SKM-1 treated with dmso at 0.1 percent for 144 hours (cell line): Measurements from ENCODE around the gene CTNNA2.
"Not testable (repeated sequence)": the region's sequence is repeated elsewhere in the genome, so short reads cannot be mapped to it uniquely, and the experiment has no call there.

Experiments
- DNase-seq: peaks from one replicate; lab custom pipeline; 2025; ENCODE audit not compliant: unreplicated experiment; lab: John Stamatoyannopoulos, UW

CTNNA2 gene

DNA sequence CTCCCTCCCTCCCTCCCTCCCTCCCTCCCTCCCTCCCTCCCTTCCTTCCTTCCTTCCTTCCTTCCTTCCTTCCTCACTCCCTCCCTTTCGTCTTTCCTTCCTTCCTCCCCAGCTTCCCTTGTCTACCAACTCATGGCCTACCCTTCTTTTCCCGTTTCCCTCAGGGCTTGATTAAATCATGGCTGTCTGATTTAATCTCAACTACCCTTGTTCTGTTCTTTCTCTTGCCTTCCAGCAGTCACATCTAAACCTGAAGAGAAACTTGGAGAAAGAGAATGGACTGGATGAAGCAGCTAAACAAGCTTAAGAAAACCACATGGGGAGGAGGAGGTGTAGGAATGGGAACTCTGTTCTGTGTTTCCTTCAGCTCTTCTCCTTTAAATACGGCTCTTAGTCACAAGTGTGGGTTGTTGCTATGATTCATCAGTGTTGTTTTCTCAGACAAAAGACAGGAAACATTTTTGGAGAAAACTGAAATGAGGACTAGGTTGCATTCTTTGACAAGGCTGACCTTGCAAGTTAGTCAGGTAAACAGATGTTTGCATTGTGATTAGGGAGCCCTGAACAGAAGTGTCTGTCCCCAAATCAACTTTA, 613.8 kb downstream of the CTNNA2 start:
- no peak for DNase-seq

- DNase-seq, result no peak
Observed at GRCh38 chr2:80128080-80128479, 615.2 kb downstream of the CTNNA2 start.

DNA sequence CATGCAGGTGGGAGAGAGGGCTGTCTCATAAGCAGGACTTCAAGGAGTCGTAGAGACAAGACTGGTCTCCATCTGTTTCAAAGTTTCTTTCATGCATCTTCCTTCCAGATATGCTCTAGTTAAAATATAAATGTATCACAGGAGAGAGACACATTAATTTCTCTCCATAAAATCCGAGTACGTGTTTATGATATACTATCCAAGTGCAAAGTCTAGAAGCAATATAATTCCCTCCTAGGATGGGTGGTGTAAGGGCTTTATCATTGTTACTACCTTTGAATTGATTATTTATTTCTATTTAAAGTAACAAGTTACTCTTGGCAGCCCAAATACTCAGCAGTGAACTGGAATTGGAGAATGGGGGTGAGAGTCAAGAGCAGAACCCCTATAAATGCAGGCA, 619.4 kb downstream of the CTNNA2 start:
- DNase-seq, result no peak

DNA sequence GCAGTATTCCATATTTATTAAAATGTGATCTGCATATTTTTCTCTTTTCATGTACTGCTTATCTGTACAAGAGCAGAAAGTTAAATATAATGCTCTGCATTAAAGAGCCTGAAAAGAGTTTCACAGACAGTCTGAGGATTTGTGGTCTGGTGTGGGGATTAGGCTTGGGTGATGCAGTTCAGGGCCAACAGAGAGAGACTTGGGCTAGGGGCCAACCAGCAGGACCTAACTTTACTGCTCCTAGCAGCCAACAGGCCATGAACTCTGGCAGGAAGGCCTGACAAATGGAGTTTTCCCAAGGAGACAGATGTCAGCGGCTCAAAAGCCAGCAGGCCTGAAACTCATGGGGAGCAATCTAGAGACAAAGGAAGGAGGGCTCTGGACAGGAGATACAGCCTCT, 622.1 kb downstream of the CTNNA2 start:
- DNase-seq, result no peak

- DNase-seq, result no peak
Observed at GRCh38 chr2:80136338-80136737, 623.5 kb downstream of the CTNNA2 start.

DNA sequence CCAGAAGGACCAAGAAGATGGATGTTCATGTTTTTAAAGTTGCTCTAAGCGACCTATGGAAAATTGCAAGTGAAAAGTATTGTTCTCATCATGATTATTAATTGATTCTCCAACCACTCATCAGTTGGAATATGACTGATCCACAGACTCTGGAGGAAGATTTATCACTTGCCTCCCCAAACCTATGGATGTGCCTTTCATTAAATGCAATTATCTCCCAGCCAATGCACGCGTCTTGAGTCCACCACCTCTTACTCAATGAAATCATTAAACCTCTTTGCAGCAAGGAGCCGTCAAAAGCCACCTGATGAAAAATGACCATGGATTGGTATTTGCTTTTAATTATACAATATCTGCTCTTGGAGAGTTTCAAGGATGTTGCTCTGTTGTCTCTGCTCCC, 626.1 kb downstream of the CTNNA2 start:
- no peak for DNase-seq

GRCh38 chr2:80141007-80141726, 628.3 kb downstream of the CTNNA2 start:
- DNase-seq, result no peak

- no peak for DNase-seq
Observed at GRCh38 chr2:80145499-80145898, 632.6 kb downstream of the CTNNA2 start.

- not testable (repeated sequence) for DNase-seq
Observed at GRCh38 chr2:80146757-80147156, 633.9 kb downstream of the CTNNA2 start.

GRCh38 chr2:80147690-80148089, 634.8 kb downstream of the CTNNA2 start:
- no peak for DNase-seq

GRCh38 chr2:80148906-80149305, 636.1 kb downstream of the CTNNA2 start:
- DNase-seq, result no peak

- DNase-seq, result no peak
Observed at GRCh38 chr2:80149991-80150390, 637.1 kb downstream of the CTNNA2 start.

- no peak for DNase-seq
Observed at GRCh38 chr2:80151248-80151647, 638.4 kb downstream of the CTNNA2 start.

GRCh38 chr2:80151651-80152050, 638.8 kb downstream of the CTNNA2 start:
- no peak for DNase-seq

DNA sequence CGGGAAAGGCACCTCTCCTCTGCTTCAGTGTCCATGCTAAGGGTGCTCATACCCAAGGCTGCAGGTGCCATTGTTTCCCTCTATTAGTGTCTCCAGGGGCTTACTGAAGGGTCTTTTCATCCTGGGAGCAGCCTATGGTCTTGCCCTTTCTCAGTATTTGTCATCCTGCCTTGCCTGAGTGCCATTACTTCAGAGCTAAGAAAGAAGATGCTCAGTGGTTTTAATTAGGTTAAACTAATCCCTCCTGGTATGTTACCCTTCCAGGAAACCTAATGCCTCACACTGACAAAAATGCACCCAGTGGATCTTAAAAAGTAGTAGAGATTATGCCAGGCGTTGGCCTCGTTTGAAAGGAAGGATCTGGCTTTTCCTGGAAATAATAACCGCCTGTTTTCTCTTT, 640.3 kb downstream of the CTNNA2 start:
- no peak for DNase-seq

DNA sequence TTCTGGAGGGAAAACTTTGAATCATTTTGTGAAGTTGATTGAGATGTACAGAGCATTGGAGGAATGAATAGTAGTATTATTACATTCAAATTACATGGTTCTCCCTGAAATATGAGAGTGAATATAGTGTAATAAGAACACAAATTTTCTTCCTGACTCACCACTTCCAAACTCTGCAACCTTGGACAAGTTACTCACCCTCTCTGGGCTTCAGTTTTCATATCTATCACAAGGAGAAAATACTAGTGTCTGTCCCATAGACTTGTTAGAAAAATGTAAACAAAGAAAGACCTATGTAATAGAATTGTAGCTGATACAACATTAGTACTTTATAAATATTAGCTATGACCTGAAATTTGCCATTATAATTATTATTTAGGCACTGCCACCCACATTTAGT, 640.9 kb downstream of the CTNNA2 start:
- no peak for DNase-seq

GRCh38 chr2:80154231-80154915, 641.5 kb downstream of the CTNNA2 start:
- no peak for DNase-seq

GRCh38 chr2:80164375-80164774, 651.5 kb downstream of the CTNNA2 start:
- DNase-seq, result no peak

- no peak for DNase-seq
Observed at GRCh38 chr2:80166483-80167171, 653.8 kb downstream of the CTNNA2 start.

GRCh38 chr2:80167284-80167808, 654.5 kb downstream of the CTNNA2 start:
- no peak for DNase-seq

GRCh38 chr2:80168037-80168436, 655.2 kb downstream of the CTNNA2 start:
- DNase-seq, result no peak

DNA sequence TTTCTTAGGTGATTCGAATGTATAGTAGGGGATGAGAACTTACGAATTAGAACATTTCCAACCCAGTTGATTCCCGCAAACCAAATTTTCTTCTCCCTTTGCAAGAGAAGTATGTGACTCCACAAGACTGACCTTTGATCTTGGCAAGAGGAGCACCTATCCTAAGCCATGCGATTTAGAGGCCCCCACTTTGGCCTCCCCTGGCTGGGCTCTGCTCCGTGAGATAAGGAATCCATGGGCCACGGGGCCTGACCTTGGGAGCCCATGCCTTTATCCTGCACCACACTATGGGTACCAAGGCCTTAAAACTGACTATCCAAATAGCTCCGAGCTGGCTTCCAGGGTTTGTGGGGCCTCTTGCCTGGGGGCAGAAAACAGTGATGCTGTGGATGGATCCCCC, 656.0 kb downstream of the CTNNA2 start:
- DNase-seq, result no peak
